Gastroesophageal sphincter (tissue), 4 donors: ENCODE results near the gene SRF. TPM values are rescaled to one million over a fixed set of nuclear protein-coding genes. Genes with fewer than 3 reads are reported as not detected.

ENCODE experiments used
- ATAC-seq: fragments of 150-250 bp; one replicate; pipeline ENCODE4 v1.9.1; 2016; ENCODE audit warnings: mild to moderate bottlenecking, moderate library complexity
- H3K27ac ChIP-seq, 4 donors: fragments of 200-600 bp; sonication (generic) in 3 of 4; 1 replicate in 3 of 4; 2 replicates in 1 of 4; pipeline ENCODE4 v1.5.1; 2016 to 2019
- H3K27me3 ChIP-seq: fragments of 200-600 bp; sonication (generic); one replicate; pipeline ENCODE4 v1.5.1; 2019
- H3K36me3 ChIP-seq, 2 donors: fragments of 200-600 bp; sonication (generic); one replicate each; pipeline ENCODE4 v1.5.1; 2019; ENCODE audit warnings: control low read depth in 1 of 2
- H3K4me1 ChIP-seq, 3 donors: fragments of 200-600 bp; sonication (generic); 1 replicate in 2 of 3; 2 replicates in 1 of 3; pipeline ENCODE4 v1.5.1; 2016 to 2019; ENCODE audit warnings: control low read depth in 2 of 3
- H3K4me3 ChIP-seq, 2 donors: fragments of 200-600 bp; sonication (generic); one replicate each; pipeline ENCODE4 v1.5.1; 2019; ENCODE audit warnings: mild to moderate bottlenecking in 1 of 2, moderate library complexity in 1 of 2
- H3K9me3 ChIP-seq, 3 donors: fragments of 200-600 bp; sonication (generic); one replicate each; pipeline ENCODE4 v1.5.1; 2017 to 2019; ENCODE audit warnings: control low read depth in 2 of 3
- CTCF ChIP-seq, 4 experiments: fragments of 200-600 bp in 2 of 4; fragments of 450-650 bp in 2 of 4; sonication (generic) in 1 of 4; IDR thresholded peaks; one replicate each; pipeline ENCODE4 v1.5.1; 2017 to 2019; ENCODE audit warnings: antibody characterized with exemption in 4 of 4, mild to moderate bottlenecking in 2 of 4, moderate library complexity in 2 of 4
- EP300 ChIP-seq: sonication (generic); formaldehyde crosslinking; IDR thresholded peaks from one replicate; pipeline ENCODE4 v1.6.1; 2017; ENCODE audit warnings: antibody characterized with exemption, mild to moderate bottlenecking
- POLR2A ChIP-seq, 2 donors: fragments of 450-650 bp; IDR thresholded peaks; one replicate each; pipeline ENCODE4 v1.6.1; 2017; ENCODE audit warnings: antibody characterized with exemption in 2 of 2, mild to moderate bottlenecking in 2 of 2, moderate library complexity in 1 of 2
- POLR2AphosphoS5 ChIP-seq: sonication (generic); formaldehyde crosslinking; IDR thresholded peaks from one replicate; pipeline ENCODE4 v1.6.1; 2017; ENCODE audit warnings: antibody characterized with exemption
- WGBS, 2 donors: methylation state at CpG; one replicate each; pipeline ENCODE4 v1.1.5; 2018; ENCODE audit warnings: low coverage in 1 of 2; 5-methylcytosine and 5-hydroxymethylcytosine counted together
- total RNA-seq, 4 donors: library from RNA; depleted of rRNA; stranded (reverse); fragments of >200 nt; gene quantifications; one replicate each; pipeline ENCODE4 v1.1.0, GENCODE V29; 2016

The SRF gene
- total RNA-seq, 4 donors from 2014 or later = 92.6 to 192 (median 117) TPM

GRCh38 chr6:43211955-43212354 is 40.9 kb downstream of the SRF start:
- Histone ChIP-seq H3K4me3 (no peak overlapping the region), H3K9me3 (no peaks in the 10 kb centered on the region), H3K27ac (no peak overlapping the region), H3K4me1 (no peaks in the 10 kb centered on the region), H3K27me3 (no peaks in the 10 kb centered on the region), H3K36me3 (peaks cover 0 to 64% of the 10 kb centered on the region in 2 donors)
- no peak for ATAC-seq
- 54 to 57% methylated on average over 1 of the region's 1 CpG for WGBS, 2 donors
- TF ChIP-seq EP300 = no peak
- no peak for TF ChIP-seq POLR2A (IDR thresholded peaks at IDR 0.05)
- no peak for TF ChIP-seq CTCF (IDR thresholded peaks at IDR 0.05)
- no peak for TF ChIP-seq POLR2AphosphoS5

GRCh38 chr6:43213431-43213830 is 42.4 kb downstream of the SRF start:
- WGBS, 2 donors = 95% methylated on average over 4 of the region's 11 CpGs; no CpG with 5 or more reads in 1 of the 2 donors
- no peak overlapping the region for H3K4me3 ChIP-seq
- no peak for ATAC-seq
- H3K4me1 ChIP-seq = no peaks in the 10 kb centered on the region
- no peaks in the 10 kb centered on the region for H3K9me3 ChIP-seq
- H3K27me3 ChIP-seq = no peaks in the 10 kb centered on the region
- no peak overlapping the region for H3K27ac ChIP-seq
- peaks cover 0 to 73% of the 10 kb centered on the region in 2 donors for H3K36me3 ChIP-seq
- TF ChIP-seq EP300 = no peak
- TF ChIP-seq POLR2A (IDR thresholded peaks at IDR 0.05) = no peak
- TF ChIP-seq POLR2AphosphoS5 = no peak
- TF ChIP-seq CTCF (IDR thresholded peaks at IDR 0.05) = no peak

- Histone ChIP-seq H3K27ac (no peak overlapping the region), H3K27me3 (no peaks in the 10 kb centered on the region), H3K36me3 (peaks cover 0 to 71% of the 10 kb centered on the region in 2 donors), H3K4me1 (no peaks in the 10 kb centered on the region), H3K4me3 (no peak overlapping the region), H3K9me3 (no peaks in the 10 kb centered on the region)
- no peak for TF ChIP-seq POLR2A (IDR thresholded peaks at IDR 0.05)
- no peak for TF ChIP-seq EP300
- no peak for TF ChIP-seq CTCF (IDR thresholded peaks at IDR 0.05)
- TF ChIP-seq POLR2AphosphoS5 = no peak
- WGBS, 2 donors = 86% methylated on average over 3 of the region's 8 CpGs; no CpG with 5 or more reads in 1 of the 2 donors
- no peak for ATAC-seq
Observed at GRCh38 chr6:43215066-43215465, 44.0 kb downstream of the SRF start.

- Histone ChIP-seq H3K27me3 (no peaks in the 10 kb centered on the region), H3K27ac (no peak overlapping the region), H3K36me3 (peaks cover 0 to 82% of the 10 kb centered on the region in 2 donors), H3K4me3 (no peak overlapping the region), H3K9me3 (no peaks in the 10 kb centered on the region), H3K4me1 (no peaks in the 10 kb centered on the region)
- no peak for ATAC-seq
- 73 to 88% methylated on average over 4 to 5 of the region's 12 CpGs for WGBS, 2 donors
- no peak for TF ChIP-seq POLR2A (IDR thresholded peaks at IDR 0.05)
- no peak for TF ChIP-seq CTCF (IDR thresholded peaks at IDR 0.05)
- no peak for TF ChIP-seq POLR2AphosphoS5
- no peak for TF ChIP-seq EP300
Observed at GRCh38 chr6:43216200-43216599, 45.1 kb downstream of the SRF start.

GRCh38 chr6:43217351-43217750 is 46.3 kb downstream of the SRF start:
- H3K9me3 ChIP-seq = no peaks in the 10 kb centered on the region
- H3K4me1 ChIP-seq = no peaks in the 10 kb centered on the region
- WGBS, 2 donors = 60 to 81% methylated on average over 3 to 5 of the region's 5 CpGs
- no peak for TF ChIP-seq CTCF (IDR thresholded peaks at IDR 0.05)
- H3K27me3 ChIP-seq = no peaks in the 10 kb centered on the region
- ATAC-seq = no peak
- H3K36me3 ChIP-seq = peaks cover 0 to 94% of the 10 kb centered on the region in 2 donors
- no peak overlapping the region for H3K27ac ChIP-seq
- H3K4me3 ChIP-seq = no peak overlapping the region
